ENCODE measurements around the gene CATSPERD. TPM values are rescaled to one million over a fixed set of nuclear protein-coding genes. Genes with fewer than 3 reads are reported as not detected.

CATSPERD gene
- total RNA-seq, 1 experiment from 2014 or later: 0.50 TPM

GRCh38 chr19:5676105-5676771, 44.2 kb upstream of the CATSPERD start:
- CTCF ChIA-PET: interaction anchor here (3.0 to 3.1 kb wide), 2 partner anchors 11 to 13 kb away, joined by 13 to 22 read pairs; partner anchors contain the start of gene RPL36
- Mint-ChIP-seq H3K9me3 (no peaks in the 10 kb centered on the region), H3K27ac (no peak overlapping the region), H3K4me3 (no peak overlapping the region), H3K4me1 (peaks cover 10% of the 10 kb centered on the region), H3K27me3 (ENCODE audit: low read depth) (peaks cover 4% of the 10 kb centered on the region), H3K36me3 (no peaks in the 10 kb centered on the region)
- TF ChIP-seq E2F4 (CRISPR knock-in tag; IDR thresholded peaks at IDR 0.05; ENCODE audit: borderline replicate concordance, low read depth) (no peak), ZNF219 (CRISPR knock-in tag; IDR thresholded peaks at IDR 0.05; ENCODE audit: borderline replicate concordance) (no peak), ATF3 (CRISPR knock-in tag; conservative IDR thresholded peaks at IDR 0.05) (no peak), MXD4 (CRISPR knock-in tag; IDR thresholded peaks at IDR 0.05; ENCODE audit: borderline replicate concordance) (no peak), ZNF263 (CRISPR knock-in tag; IDR thresholded peaks at IDR 0.05; ENCODE audit: low read depth) (no peak), EMX1 (CRISPR knock-in tag; IDR thresholded peaks at IDR 0.05) (no peak), NR1H2 (CRISPR knock-in tag; IDR thresholded peaks at IDR 0.05) (no peak), ATF1 (CRISPR knock-in tag; IDR thresholded peaks at IDR 0.05) (no peak), JAZF1 (CRISPR knock-in tag; IDR thresholded peaks at IDR 0.05) (no peak), ZNF121 (CRISPR knock-in tag; IDR thresholded peaks at IDR 0.05) (no peak), TEAD4 (CRISPR knock-in tag; IDR thresholded peaks at IDR 0.05) (no peak), ZNF232 (CRISPR knock-in tag; IDR thresholded peaks at IDR 0.05) (no peak), ELF4 (CRISPR knock-in tag; IDR thresholded peaks at IDR 0.05; ENCODE audit: low read depth) (no peak), FOXK1 (CRISPR knock-in tag; IDR thresholded peaks at IDR 0.05) (no peak), IRF1 (CRISPR knock-in tag; IDR thresholded peaks at IDR 0.05) (no peak), PREB (CRISPR knock-in tag; IDR thresholded peaks at IDR 0.05; ENCODE audit: borderline replicate concordance) (no peak), NFYB (CRISPR knock-in tag; conservative IDR thresholded peaks at IDR 0.05; ENCODE audit: low read depth) (no peak), FOXP4 (CRISPR knock-in tag; IDR thresholded peaks at IDR 0.05) (no peak), ZMAT4 (CRISPR knock-in tag; IDR thresholded peaks at IDR 0.05) (no peak), JUN (CRISPR knock-in tag; IDR thresholded peaks at IDR 0.05) (no peak)
- DNase-seq (ENCODE audit: low spot score): no peak
- POLR2A ChIA-PET: interaction anchor here (1.2 kb wide), 1 partner anchor 11 kb away, joined by 5 read pairs; no protein-coding TSS in a partner anchor
- no peak for ATAC-seq

- H3K27ac Mint-ChIP-seq: no peak overlapping the region
- CTCF ChIA-PET: interaction anchor here (3.0 to 3.1 kb wide), 2 partner anchors 10 to 13 kb away, joined by 13 to 22 read pairs; partner anchors contain the start of gene RPL36
- POLR2A ChIA-PET: interaction anchor here (0.5 to 1.2 kb wide), 2 partner anchors 10 to 960 kb away, joined by 3 to 5 read pairs; no protein-coding TSS in a partner anchor
These were observed 43.7 kb upstream of the CATSPERD start for GRCh38 chr19:5676772-5677105.

More at GRCh38 chr19:5676772-5677105, 43.7 kb upstream of the CATSPERD start:
- ATAC-seq (no peak), DNase-seq (ENCODE audit: low spot score) (no peak)
- TF ChIP-seq ZNF425 (CRISPR knock-in tag; conservative IDR thresholded peaks at IDR 0.05): no peak
- TF ChIP-seq PRRX2 (CRISPR knock-in tag; IDR thresholded peaks at IDR 0.05): no peak
- TF ChIP-seq SMAD4 (CRISPR knock-in tag; IDR thresholded peaks at IDR 0.05): no peak
- TF ChIP-seq TEAD4 (CRISPR knock-in tag; IDR thresholded peaks at IDR 0.05): no peak
- Mint-ChIP-seq H3K27me3 (ENCODE audit: low read depth) (peaks cover 9% of the 10 kb centered on the region), H3K36me3 (no peaks in the 10 kb centered on the region), H3K9me3 (no peaks in the 10 kb centered on the region), H3K4me3 (no peak overlapping the region), H3K4me1 (peaks cover 15% of the 10 kb centered on the region)
